ENCODE data around the gene CDK17.
"Not testable (repeated sequence)": the region's sequence is repeated elsewhere in the genome, so short reads cannot be mapped to it uniquely, and the experiment has no call there.

CDK17 gene

GRCh38 chr12:96334502-96334901 is 65.7 kb downstream of the CDK17 start:
- DNase-seq (ENCODE audit: low read depth): no peak
- no peak overlapping the region for H3K4me3 ChIP-seq (ENCODE audit: low read depth, low read length)

DNA sequence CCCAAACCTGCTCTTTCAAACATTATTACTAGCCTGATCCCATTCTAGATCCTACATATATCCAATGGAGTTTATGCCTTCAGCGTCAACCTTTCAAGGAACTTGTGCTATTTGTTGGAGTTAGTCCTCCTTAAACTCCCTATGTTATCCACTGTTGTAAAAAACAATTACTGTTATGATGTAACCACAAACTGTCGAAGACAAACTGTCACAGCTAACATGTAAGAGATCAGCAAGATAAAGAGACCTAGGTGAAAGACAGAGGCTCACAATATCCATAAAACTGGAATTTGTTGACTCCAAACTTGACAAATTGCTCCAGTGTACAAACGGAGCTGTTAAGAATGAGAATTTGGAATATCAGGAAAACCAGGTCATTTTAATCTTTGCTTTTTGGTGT is 70.7 kb downstream of the CDK17 start:
- no peak overlapping the region for H3K4me3 ChIP-seq (ENCODE audit: low read depth, low read length)
- DNase-seq (ENCODE audit: low read depth): no peak

GRCh38 chr12:96329018-96329417 is 71.2 kb downstream of the CDK17 start:
- no peak overlapping the region for H3K4me3 ChIP-seq (ENCODE audit: low read depth, low read length)
- DNase-seq (ENCODE audit: low read depth): no peak

GRCh38 chr12:96327889-96328288 is 72.3 kb downstream of the CDK17 start:
- no peak overlapping the region for H3K4me3 ChIP-seq (ENCODE audit: low read depth, low read length)
- no peak for DNase-seq (ENCODE audit: low read depth)

GRCh38 chr12:96327346-96327745 is 72.9 kb downstream of the CDK17 start:
- H3K4me3 ChIP-seq (ENCODE audit: low read depth, low read length): no peak overlapping the region
- DNase-seq (ENCODE audit: low read depth): no peak

DNA sequence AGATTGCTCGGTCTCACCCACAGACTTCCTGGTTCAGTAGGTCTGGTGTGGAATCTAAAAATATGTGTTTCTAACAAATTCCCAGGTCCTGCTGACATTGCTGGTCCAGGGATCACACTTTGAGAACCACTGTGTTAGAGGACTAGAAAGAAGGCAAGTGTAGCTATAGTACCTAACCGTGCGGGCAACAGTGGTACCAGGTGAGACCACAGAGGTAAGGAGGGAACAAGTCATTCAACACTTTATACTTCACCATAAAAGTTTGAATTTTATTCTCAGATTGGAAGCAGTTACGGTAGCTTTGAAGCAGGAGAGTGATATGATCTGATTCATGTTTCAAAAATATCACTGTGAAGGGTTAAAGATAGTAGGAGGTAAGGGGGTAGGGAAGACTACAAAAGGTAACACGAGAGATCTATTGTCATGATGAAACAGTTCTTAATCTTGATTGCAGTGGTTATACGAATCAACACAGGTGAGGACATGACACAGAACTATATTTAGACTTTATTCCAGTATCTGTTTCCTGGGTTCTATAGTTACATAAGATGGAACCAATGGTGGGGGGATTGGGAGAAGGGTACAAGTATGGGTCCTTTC is 73.5 kb downstream of the CDK17 start:
- no peak overlapping the region for H3K4me3 ChIP-seq (ENCODE audit: low read depth, low read length)
- no peak for DNase-seq (ENCODE audit: low read depth)

DNA sequence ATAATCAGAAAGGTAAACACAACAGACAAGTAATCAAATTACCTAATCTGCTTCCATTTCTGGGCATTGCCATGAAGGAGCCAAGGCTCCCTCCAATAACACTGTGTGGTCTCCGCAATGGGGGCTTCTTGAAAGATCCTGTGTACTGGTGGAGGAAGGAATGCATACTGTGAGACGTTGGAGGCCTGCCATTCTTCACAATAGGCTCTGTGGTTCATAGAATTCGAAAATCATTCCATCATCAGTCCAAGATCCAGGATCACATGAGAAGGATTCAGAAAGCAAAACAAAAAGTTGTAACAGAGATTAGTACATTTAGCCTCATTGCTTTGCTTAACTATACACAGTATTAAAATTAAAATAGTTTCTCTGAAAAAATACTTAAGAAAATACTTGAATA is 76.3 kb downstream of the CDK17 start:
- DNase-seq (ENCODE audit: low read depth): no peak
- H3K4me3 ChIP-seq (ENCODE audit: low read depth, low read length): no peak overlapping the region

- H3K4me3 ChIP-seq (ENCODE audit: low read depth, low read length): no peak overlapping the region
- no peak for DNase-seq (ENCODE audit: low read depth)
Observed at GRCh38 chr12:96322720-96323119, 77.5 kb downstream of the CDK17 start.

GRCh38 chr12:96321941-96322340 is 78.3 kb downstream of the CDK17 start:
- H3K4me3 ChIP-seq (ENCODE audit: low read depth, low read length): no peak overlapping the region
- DNase-seq (ENCODE audit: low read depth): no peak

GRCh38 chr12:96317801-96318200 is 82.4 kb downstream of the CDK17 start:
- not testable (repeated sequence) for DNase-seq (ENCODE audit: low read depth); H3K4me3 ChIP-seq (ENCODE audit: low read depth, low read length)

DNA sequence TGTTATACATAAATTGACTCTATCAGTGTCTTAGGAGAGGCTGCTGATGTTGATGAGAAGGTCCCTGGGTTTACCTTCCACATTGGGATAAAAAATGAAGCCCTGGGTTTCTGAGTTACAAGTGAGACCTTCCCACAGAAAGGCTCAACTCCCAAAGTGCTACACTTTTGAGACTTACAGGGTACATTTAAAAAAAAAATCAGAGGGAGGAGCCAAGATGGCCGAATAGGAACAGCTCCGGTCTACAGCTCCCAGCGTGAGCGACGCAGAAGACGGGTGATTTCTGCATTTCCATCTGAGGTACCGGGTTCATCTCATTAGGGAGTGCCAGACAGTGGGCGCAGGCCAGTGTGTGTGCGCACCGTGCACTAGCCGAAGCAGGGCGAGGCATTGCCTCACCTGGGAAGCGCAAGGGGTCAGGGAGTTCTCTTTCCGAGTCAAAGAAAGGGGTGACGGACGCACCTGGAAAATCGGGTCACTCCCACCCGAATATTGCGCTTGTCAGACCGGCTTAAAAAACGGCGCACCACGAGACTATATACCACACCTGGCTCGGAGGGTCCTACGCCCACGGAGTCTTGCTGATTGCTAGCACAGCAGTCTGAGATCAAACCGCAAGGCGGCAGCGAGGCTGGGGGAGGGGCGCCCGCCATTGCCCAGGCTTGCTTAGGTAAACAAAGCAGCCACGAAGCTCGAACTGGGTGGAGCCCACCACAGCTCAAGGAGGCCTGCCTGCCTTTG is 84.3 kb downstream of the CDK17 start:
- DNase-seq (ENCODE audit: low read depth); H3K4me3 ChIP-seq (ENCODE audit: low read depth, low read length): not testable (repeated sequence)

- H3K4me3 ChIP-seq (ENCODE audit: low read depth, low read length): no peak overlapping the region
- no peak for DNase-seq (ENCODE audit: low read depth)
Observed at GRCh38 chr12:96314723-96315122, 85.5 kb downstream of the CDK17 start.

GRCh38 chr12:96313606-96314005 is 86.6 kb downstream of the CDK17 start:
- DNase-seq (ENCODE audit: low read depth): no peak
- no peak overlapping the region for H3K4me3 ChIP-seq (ENCODE audit: low read depth, low read length)

DNA sequence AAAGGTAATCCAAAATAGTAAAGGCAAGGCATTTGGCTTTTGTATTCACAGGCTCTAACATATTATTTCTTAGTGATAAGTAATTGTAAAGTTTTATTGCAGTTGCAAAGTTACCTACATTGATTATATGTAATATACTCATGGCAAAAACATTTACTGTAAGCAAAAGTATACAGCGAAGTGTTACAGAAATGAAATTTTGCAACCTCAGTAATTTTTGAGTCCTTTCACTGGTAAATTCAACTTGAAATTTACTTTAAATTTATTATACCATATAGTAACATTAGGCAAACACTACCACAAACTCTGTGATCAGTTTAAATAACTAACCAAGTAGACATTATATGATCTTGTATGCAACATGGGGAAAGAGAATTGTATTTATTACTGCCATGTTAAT is 89.0 kb downstream of the CDK17 start:
- H3K4me3 ChIP-seq (ENCODE audit: low read depth, low read length): no peak overlapping the region
- DNase-seq (ENCODE audit: low read depth): no peak

DNA sequence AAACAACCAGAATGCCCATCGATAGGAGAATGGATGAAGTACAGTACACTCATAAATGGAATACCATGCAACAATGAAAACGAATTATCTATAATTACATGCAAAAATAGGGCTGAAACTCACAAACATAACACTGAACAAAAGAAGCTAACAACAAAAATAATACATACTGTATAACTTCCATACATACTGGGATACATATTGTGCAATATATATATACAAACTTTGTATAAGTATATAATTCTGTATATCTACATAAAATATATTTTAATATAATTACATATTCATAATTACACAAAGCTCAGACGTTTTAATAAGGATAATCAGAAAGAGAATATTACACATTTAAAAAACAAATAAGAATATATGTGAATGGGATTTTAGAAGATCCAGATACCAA is 90.2 kb downstream of the CDK17 start:
- H3K4me3 ChIP-seq (ENCODE audit: low read depth, low read length): no peak overlapping the region
- DNase-seq (ENCODE audit: low read depth): no peak

DNA sequence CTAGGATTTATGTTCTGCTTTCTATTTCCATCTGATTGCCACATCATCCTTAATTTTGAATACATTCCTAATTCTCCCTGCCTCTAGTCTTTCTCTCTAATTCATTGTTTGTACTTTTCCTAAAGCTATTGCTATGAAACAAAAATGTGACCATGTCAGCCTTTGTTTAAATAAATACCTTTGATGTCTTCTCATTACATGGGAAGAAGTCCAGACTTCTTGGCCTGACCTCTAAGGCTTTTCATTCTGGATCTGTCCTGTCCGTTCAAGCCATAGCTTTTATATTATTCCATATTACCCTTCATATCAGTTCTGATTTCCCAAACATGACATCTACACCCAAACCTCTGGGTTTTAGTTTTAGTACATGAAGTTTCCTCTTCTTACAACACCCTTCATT is 91.4 kb downstream of the CDK17 start:
- DNase-seq (ENCODE audit: low read depth): no peak
- H3K4me3 ChIP-seq (ENCODE audit: low read depth, low read length): no peak overlapping the region

DNA sequence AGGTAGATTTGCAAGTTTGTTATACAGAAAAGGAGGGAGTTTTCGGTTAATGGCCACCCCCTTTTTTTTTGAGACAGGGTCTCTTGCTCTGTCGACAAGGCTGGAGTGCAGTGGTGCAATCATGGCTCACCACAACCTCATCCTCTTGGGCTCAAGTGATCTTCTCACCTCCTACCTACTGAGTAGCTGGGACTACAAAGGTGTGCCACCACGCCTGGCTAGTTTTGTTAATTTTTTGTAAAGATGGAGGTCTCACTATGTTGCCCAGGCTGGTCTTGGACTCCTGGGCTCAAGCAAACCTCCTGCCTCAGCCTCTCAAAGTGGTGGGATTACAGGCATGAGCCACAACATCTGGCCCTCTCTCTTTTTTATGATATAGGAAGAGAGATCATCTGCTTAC is 94.6 kb downstream of the CDK17 start:
- no peak overlapping the region for H3K4me3 ChIP-seq (ENCODE audit: low read depth, low read length)
- no peak for DNase-seq (ENCODE audit: low read depth)

DNA sequence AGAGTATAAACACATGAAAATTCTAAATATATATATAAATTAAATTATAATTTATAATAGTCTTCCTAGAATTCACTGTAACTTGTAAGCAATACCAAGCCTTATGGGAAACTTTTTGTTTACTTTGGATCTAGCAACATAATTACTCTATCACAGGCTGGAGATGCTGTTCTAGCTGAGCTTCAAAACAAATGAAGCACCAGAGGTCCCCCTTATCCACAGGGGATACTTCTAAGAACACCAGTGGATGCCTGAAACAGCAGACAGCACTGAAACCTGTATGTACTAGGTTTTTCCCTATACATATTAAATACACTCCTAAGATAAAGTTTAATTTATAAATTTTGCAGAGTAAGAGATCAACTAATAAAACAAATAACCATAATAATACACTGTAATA is 96.6 kb downstream of the CDK17 start:
- DNase-seq (ENCODE audit: low read depth): no peak
- H3K4me3 ChIP-seq (ENCODE audit: low read depth, low read length): no peak overlapping the region

DNA sequence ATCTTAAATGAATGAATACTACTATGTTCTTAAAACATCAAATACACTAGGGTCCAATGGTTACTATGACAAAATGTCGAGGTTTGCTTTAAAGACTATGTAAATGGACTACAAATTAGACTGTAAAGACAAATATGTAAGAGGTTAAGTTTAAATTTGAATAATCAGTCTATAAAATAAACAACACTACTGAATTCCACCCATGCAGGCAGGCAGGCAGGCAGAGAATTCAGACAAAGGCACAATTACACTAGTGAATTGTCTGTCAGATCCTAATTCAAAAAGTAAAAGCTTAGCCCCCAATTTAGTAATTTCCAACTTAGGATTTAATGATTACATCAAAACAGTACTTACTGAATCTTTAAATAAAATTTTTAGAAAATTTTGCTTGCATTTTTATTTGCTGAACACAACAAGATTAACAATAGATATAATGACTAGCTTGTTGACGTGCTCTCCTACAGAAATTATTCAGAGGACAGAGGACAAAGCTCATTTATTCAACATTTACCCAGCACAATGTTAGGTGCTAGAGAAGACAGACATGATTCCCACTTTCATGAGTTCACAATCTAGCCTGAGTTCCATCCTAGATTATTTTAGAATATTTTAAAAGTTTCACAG is 97.4 kb downstream of the CDK17 start:
- no peak for DNase-seq (ENCODE audit: low read depth)
- H3K4me3 ChIP-seq (ENCODE audit: low read depth, low read length): no peak overlapping the region

GRCh38 chr12:96301732-96302131 is 98.5 kb downstream of the CDK17 start:
- no peak for DNase-seq (ENCODE audit: low read depth)
- no peak overlapping the region for H3K4me3 ChIP-seq (ENCODE audit: low read depth, low read length)

GRCh38 chr12:96300064-96300463 is 100.2 kb downstream of the CDK17 start:
- no peak for DNase-seq (ENCODE audit: low read depth)
- no peak overlapping the region for H3K4me3 ChIP-seq (ENCODE audit: low read depth, low read length)

All from skeletal muscle cell (primary cell).